AG09309 (cell line): ENCODE measurements around the gene SUPT3H.

Experiments
- DNase-seq: peaks from one replicate; pipeline ENCODE4 v3.0.0-alpha.2; 2010; ENCODE audit warnings: low read depth
- H3K4me3 ChIP-seq: 2 replicates; pipeline ENCODE4 v1.5.1; 2011; ENCODE audit warnings: mild to moderate bottlenecking, low read depth, low read length, moderate library complexity; ENCODE audit not compliant: control insufficient read depth
- CTCF ChIP-seq: IDR thresholded peaks from 2 replicates; pipeline ENCODE4 v1.5.1; 2011; ENCODE audit warnings: mild to moderate bottlenecking, low read depth, low read length, inconsistent platforms; ENCODE audit not compliant: insufficient read depth, control insufficient read depth; ENCODE audit errors: missing control alignments

The SUPT3H gene

GRCh38 chr6:44820759-44821158, 557.0 kb downstream of the SUPT3H start:
- no peak for TF ChIP-seq CTCF
- no peak overlapping the region for H3K4me3 ChIP-seq
- no peak for DNase-seq

- no peak overlapping the region for H3K4me3 ChIP-seq
- no peak for DNase-seq
Measured at GRCh38 chr6:44820321-44820720, 557.4 kb downstream of the SUPT3H start.

GRCh38 chr6:44811456-44811855, 566.3 kb downstream of the SUPT3H start:
- DNase-seq = no peak
- no peak overlapping the region for H3K4me3 ChIP-seq
- no peak for TF ChIP-seq CTCF

More at GRCh38 chr6:44820321-44820720, 557.4 kb downstream of the SUPT3H start:
- TF ChIP-seq CTCF = no peak

GRCh38 chr6:44809258-44809657, 568.5 kb downstream of the SUPT3H start:
- no peak for TF ChIP-seq CTCF
- no peak for DNase-seq
- no peak overlapping the region for H3K4me3 ChIP-seq

GRCh38 chr6:44808148-44808547, 569.6 kb downstream of the SUPT3H start:
- no peak for TF ChIP-seq CTCF
- H3K4me3 ChIP-seq = no peak overlapping the region
- DNase-seq = no peak

GRCh38 chr6:44806656-44807055, 571.1 kb downstream of the SUPT3H start:
- no peak for TF ChIP-seq CTCF
- H3K4me3 ChIP-seq = no peak overlapping the region
- DNase-seq = no peak
